ENCODE results near the gene TUBGCP5. TPM values are rescaled to one million over a fixed set of nuclear protein-coding genes. Genes with fewer than 3 reads are reported as not detected.
"Not testable (repeated sequence)": the region's sequence is repeated elsewhere in the genome, so short reads cannot be mapped to it uniquely, and the experiment has no call there.

The TUBGCP5 gene
- total RNA-seq: 7.0 and 25.8 TPM in 2 replicates

DNA sequence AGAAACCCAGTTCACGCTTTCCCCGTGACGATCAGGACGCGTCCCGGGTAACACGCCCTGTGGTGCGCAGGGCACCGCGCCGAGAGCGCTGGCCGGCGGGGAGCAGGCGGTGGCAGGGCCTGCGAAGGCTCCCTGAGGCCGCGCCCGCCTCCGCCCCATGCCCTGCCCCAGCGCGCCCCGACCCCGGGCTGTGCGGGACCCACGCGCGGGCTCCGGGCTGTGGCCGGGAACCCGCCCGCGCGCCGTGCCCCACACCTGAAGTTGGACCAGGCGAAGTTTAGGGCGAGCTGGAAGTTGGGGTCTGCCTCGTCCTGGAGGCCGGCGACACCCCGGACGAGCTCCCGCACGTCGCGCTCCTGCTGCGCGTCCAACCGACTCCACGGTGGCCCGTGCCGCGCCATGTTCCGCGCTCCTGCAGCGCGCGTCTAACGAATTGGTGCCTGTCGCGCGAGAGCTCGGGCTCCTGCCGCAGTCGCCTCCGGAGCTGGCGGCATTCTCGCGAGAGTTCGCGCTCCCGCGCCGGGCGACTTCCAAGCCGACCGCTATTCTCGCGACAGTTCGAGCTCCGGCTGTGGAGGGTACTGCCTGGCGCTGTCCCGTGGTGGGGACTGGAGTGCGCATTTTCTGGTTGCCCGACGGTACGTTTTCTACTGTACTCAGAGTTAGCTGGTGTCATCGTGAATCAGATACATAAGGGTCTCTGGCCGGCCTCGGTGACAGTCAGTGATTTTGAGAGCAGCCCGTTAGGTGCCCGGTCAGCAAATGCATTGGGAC is at the start of gene TUBGCP5:
TSS of gene TUBGCP5 (minus strand) at position 427 of the 774 bp plus-strand sequence. CDS start at position 401, 26 bp downstream.
- peak; percentile 99 for DNase-seq

GRCh38 chr15:23083115-23083514 is 43.7 kb upstream of the TUBGCP5 start:
- no peak for DNase-seq

GRCh38 chr15:23081996-23082737 is 42.8 kb upstream of the TUBGCP5 start:
- DNase-seq: not testable (repeated sequence)

DNA sequence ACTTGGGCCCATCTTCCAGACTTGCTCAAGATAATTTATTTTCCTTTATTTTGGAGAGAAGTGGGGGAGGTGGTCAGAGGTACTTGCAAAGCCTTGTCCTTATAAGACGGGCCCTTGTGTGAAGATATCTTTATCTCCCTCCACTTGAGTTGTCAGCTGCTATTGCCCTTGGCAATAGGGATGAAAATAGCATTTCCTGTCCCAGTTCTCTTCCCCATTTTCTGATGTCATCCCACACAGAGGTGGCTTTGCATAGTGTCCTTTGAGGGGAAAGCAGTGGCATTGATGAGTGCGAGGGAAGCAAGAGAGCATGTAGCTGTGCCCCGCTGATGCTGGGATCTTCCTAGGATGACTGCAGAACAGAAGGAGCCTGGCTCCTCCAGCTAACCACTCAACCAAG is 41.9 kb upstream of the TUBGCP5 start:
- DNase-seq: no peak

GRCh38 chr15:23079766-23080165 is 40.4 kb upstream of the TUBGCP5 start:
- no peak for DNase-seq

- no peak for DNase-seq
These were observed 36.6 kb upstream of the TUBGCP5 start for GRCh38 chr15:23075927-23076326.

DNA sequence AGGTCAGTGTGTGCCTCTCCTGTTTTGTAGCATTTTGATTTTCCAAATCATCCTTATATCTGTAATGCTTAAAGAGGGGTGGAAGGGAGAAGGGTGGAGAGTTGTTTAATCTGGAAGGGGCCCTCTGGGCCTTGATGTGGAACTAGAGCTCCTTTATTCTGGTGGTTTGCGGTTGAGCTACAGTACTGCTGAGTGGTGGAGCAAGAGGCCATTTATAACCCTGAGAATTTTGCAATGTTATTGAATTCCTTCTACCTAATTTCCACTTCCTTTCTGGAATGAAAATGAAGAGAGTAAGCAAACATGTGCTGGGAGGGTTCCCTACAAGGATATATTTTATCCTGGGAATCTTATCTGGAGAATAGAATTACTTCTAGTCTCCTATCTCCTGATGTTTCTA is 35.3 kb upstream of the TUBGCP5 start:
- no peak for DNase-seq

GRCh38 chr15:23073890-23074646 is 34.7 kb upstream of the TUBGCP5 start:
- no peak for DNase-seq

GRCh38 chr15:23072633-23073032 is 33.3 kb upstream of the TUBGCP5 start:
- no peak for DNase-seq

- peak; percentile 12 for DNase-seq
These were observed 30.3 kb upstream of the TUBGCP5 start for GRCh38 chr15:23069496-23070166.

DNA sequence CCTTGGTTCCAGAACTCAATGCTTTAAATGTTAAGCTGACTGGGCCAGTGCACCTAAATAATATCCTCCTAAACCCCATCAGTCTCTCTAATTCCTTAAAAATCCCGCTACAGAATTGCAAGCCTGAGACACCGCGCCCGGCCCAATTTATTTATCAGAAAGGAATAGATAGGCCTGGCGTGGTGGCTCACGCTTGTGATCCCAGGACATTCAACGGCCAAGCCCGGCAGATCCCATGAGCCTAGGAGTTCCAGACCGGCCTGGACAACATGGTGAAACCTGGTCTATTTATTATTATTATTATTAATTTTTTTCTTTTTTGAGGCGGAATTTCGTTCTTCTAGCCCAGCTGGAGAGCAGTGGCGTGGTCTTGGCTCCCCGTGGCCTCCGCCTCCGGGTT is 28.0 kb upstream of the TUBGCP5 start:
- no peak for DNase-seq

GRCh38 chr15:23065836-23066235 is 26.5 kb upstream of the TUBGCP5 start:
- no peak for DNase-seq

- no peak for DNase-seq
These were observed 24.8 kb upstream of the TUBGCP5 start for GRCh38 chr15:23064156-23064555.

- DNase-seq: no peak
These were observed 18.3 kb upstream of the TUBGCP5 start for GRCh38 chr15:23057707-23058106.

DNA sequence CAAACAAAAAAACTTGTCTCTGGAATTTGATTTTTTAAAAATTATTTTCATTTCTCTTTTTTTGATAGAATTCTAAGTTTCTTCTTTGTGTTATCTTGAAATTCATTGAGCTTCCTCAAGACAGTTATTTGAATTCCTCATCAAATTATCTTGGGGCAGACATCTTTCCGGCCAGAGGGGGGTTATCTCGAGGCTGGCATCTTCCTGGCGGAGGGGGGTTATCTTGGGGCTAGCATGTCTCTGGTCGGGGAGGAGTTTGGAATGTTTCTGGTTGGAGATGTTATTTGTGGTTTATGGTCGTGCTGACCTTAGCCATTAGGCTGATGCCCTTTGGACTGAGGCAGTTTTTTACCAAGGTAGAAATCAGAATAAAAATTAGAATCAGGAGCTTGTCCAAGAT is 15.9 kb upstream of the TUBGCP5 start:
- DNase-seq: no peak

DNA sequence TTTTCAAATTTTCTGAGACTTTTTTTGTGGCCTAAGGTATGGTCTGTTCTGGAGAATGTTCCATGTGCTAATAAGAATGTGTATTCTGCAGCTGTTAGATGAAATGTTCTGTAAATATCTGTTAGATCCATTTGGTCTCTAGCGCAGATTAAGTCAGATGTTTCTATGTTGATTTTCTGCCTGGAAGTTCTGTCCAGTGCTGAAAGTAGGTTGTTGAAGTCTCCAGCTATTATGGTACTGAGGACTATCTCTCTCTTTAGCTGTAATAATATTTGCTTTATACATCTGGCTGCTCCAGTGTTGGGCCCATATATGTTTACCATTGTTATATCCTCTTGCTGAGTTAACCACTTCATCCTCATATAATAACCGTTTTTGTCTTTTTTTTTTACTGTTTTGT is 13.2 kb upstream of the TUBGCP5 start:
- DNase-seq: no peak

GRCh38 chr15:23050708-23051107 is 11.3 kb upstream of the TUBGCP5 start:
- no peak for DNase-seq

- DNase-seq: no peak
These were observed 10.7 kb upstream of the TUBGCP5 start for GRCh38 chr15:23049984-23050628.

DNA sequence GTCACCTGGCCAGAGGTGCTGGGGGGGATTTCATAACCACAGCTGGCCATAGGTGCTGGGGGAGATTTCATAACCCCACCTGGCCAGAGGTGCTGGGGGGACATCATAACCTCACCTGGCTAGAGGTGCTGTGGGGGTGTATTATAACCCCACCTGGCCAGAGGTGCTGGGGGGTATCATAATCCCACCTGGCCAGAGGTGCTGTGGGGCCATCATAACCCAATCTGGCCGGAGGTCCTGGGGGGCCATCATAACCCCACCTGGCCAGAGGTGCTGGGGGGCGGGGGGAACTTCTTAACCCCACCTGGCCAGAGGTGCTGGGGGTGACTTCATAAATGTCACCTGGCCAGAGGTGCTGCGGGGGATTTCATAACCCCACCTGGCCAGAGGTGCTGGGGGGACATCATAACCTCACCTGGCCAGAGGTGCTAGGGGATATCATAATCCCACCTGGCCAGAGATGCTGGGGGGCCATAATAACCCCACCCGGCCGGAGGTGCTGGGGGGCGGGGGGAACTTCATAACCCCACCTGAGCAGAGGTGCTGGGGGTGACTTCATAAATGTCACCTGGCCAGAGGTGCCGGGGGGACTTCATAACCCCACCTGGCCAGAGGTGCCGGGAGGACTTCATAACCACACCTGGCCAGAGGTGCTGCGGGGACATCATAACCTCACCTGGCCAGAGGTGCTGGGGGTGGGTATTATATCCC is 9.4 kb upstream of the TUBGCP5 start:
- not testable (repeated sequence) for DNase-seq

- not testable (repeated sequence) for DNase-seq
These were observed 4.6 kb upstream of the TUBGCP5 start for GRCh38 chr15:23043987-23044386.

- DNase-seq: not testable (repeated sequence)
These were observed 4.2 kb upstream of the TUBGCP5 start for GRCh38 chr15:23043535-23043934.

All from dermis blood vessel endothelial cell (primary cell).